Ecto neural progenitor cell (in vitro differentiated cells): Measurements from ENCODE around the gene ARSB.

Experiments used
- DNase-seq: peaks from one replicate; pipeline ENCODE4 v3.0.0-alpha.2; 2018; ENCODE audit warnings: low spot score

ARSB gene

GRCh38 chr5:78985116-78985724 lies at the start of gene ARSB:
Gene ARSB, minus strand, starts transcription at chr5:78985310. Its CDS starts 62 bp downstream, at chr5:78985248.
- no peak for DNase-seq

DNA sequence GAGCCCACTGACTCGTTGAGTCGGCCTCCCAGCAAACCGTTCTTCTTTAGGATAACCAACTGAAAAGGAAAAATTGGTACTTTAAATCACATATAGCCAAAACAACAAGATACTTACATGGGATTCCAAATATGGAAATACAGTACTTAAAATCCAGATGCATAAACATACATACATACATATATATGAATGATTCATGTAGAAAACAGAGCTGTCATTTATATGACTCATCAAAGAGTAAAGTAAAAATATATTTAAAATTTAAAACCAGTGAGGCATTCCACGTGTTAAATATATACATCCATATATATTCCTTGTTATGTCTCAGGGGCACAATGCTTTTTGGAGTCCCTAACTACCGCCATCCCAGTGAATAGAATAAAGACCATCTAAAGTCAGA lies 47.7 kb upstream of the ARSB start:
- no peak for DNase-seq

DNA sequence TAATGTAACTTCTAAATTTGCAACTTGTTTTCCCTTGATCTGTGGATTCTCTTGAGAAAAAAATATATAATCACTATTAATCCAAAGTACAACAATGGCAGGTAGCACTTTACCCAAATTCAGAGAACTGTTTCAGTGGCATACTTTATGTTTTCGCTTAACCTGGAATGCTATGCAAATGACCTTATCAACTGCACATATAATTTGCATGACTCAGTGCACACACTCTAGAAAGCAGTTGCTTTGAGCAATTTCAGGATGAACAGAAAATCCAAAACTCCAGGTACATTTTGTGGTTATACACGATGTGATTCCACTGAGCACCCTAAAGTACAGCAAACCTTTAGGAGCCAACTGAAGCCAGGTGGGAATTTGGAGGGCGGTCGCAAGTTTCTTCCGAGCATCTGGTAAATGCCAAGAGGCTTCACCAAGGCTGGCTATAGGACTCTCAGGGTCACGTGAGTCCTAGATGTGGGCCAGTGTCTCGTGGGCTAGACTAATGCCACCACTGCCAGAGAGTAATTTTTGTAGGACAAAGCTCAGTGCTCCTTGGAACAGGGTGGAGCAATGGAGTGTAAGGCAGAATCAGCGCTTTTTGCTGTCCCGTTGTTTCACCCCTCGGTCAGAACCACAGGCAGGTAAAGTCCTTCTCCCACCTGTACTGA lies 47.1 kb upstream of the ARSB start:
- no peak for DNase-seq

DNA sequence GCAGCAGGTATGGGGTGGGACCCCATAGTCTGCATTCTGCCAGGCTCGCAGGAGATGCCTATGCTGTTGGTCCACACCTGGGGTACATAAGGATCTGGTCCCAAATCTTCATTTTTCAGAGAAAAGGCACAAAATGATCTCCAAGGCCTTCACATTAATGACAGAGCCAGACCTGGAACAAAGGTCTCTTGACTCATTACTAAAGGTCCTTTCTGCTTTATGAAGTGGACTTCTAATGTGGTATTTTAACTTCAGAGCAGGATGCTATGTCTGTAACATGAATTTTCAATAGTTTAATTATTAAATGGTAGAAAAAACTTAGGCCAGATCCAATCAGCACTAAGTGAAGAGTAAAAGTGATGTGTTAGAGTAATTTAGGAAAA lies 46.4 kb upstream of the ARSB start:
- DNase-seq: no peak

DNA sequence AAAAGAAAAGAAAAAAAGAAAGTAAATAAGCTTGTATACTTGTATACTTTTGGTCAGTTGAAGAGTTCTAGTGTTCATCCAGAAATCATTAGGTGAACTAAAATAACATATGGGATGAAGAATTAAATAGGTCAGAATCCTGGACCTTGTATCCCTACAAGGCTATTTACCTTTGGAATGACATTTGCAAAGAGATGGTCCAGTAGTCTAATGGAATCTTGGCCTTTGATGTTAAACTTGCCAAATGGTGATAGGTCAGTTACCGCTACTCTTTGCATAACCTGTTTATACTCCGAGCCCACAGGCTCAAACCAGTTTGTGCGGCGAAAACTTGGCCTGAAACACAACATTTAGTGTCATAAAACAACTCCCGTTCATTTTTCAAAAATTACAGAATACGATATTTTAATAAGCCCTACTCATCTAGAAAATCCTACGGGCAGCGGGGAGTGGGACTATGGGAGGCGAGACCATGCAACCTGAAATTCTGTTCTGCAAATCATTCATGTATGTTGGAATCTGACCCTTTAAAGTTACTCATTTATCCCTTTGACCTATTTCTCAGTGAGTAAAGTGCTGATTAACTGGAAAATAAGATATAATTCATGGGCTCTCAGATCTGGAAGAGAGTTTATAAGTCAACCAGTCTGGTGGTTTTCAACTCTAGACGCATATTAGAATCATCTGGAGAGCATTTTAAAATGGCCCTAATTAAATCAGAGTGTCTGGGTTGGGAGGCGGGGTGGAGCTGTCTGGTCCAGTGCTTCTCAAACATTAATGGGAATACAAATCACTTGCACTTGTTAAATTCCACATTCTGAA lies 45.8 kb upstream of the ARSB start:
- no peak for DNase-seq

DNA sequence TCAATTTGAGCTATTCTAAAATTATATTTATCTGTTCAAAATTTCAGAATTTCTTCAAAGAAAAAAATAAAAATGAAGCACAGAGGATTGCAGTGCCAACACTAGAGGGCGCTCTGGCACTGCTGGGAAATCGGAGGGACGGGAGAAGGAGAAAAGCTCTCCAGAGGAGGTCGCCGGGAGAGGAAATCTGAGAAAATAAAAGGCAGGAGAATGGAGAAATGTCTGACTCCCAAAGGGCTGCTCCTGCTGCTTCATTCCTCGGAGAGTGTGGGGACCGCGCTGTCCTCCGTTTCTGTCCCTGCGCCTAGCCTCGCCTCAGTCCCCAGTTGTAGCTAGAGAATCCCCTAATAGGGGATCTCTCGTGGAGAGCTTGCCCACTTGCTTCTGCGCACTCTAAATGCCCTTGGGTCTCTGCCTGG lies 40.0 kb upstream of the ARSB start:
- peak; percentile 74 for DNase-seq

- DNase-seq: no peak
These were observed 38.8 kb upstream of the ARSB start for GRCh38 chr5:79023947-79024346.

GRCh38 chr5:79023348-79023747 lies 38.2 kb upstream of the ARSB start:
- DNase-seq: no peak

DNA sequence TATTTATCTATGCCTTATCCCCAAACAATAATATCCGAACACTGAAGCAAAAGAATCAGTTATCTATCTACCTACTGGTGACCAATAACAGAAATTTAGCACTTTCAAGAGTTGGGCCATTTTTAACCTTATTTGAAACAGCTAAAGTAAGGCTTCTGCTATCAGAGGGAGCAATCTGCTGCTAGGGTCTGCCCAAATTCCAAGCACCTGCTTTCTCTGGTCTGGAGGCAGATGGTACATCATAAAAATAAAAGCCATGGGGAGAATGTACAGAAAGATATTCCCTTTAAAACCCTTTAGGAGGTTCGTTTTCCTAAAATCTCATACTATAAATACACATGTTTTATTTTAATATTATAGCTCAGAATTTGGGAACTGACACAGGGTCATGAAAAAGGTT lies 37.7 kb upstream of the ARSB start:
- no peak for DNase-seq

DNA sequence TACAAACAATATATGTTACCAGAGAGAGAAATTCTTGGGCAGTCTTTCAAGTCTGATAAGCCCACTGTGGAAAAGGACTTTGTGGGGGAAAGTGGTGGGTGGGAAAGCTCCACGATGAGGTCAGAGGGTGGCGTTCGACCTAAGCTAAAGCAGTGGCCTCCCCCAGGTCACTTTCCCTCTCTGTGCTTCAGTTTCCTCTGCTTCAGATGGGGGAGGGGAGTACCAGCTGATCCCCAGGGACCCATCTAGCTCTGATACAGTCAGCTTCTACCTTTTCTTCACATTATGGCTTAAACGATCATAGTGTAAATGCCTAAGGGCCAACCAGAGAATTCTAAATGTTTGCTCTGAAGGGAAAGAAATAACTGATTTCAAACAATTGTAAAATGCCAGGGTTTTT lies 36.6 kb upstream of the ARSB start:
- DNase-seq: no peak

DNA sequence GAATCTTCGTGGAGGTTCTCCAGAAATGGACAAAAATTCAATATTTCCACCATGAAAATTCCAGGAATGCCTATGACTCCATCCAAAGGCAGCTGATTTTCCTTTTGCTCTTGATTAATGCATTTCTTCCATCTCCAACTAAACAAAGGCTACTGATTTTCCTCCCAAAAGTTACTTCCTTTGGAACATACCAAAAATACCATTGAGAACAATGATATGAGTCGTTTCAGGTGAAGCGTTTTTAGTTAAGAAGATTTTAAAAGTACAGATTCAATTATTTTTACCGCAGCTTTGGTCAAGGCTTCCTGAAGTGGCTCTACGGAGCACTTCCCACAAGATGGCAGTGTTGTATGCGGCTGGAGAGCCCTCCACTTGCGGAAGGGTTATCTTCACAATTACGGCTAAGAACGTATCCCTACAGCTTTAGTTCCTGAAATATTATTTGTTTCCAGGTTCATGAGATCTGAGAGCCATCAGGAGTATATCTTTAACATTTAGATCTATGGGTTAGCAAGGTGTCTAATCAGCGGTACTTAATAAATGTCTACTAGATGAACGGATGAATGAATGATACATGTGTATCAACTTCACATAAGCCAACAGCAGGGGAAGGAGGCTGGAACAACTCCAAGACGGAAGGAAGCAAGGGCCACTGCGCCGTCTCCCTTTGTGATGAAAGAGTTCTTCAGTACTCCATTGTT lies 35.9 kb upstream of the ARSB start:
- DNase-seq: peak; percentile 67

DNA sequence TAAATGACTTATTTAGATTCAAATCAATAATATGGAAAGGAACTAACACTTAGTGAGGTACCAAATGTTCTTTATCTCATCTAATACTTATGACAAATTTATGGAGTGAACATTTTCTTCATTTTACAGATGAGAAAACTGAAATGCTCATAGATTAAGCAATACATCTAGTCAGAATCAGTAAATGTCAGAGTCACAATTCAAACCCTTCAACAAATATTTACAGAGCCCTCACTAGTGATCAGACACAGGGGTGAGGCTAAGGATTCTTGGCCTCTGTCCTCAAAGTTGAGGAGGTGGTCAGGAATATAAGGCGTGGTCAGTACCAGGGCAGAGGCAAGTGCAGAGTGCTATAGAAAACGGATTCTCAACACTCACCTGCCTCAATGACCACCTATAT lies 29.5 kb upstream of the ARSB start:
- no peak for DNase-seq

- DNase-seq: no peak
These were observed 26.8 kb upstream of the ARSB start for GRCh38 chr5:79011869-79012268.

DNA sequence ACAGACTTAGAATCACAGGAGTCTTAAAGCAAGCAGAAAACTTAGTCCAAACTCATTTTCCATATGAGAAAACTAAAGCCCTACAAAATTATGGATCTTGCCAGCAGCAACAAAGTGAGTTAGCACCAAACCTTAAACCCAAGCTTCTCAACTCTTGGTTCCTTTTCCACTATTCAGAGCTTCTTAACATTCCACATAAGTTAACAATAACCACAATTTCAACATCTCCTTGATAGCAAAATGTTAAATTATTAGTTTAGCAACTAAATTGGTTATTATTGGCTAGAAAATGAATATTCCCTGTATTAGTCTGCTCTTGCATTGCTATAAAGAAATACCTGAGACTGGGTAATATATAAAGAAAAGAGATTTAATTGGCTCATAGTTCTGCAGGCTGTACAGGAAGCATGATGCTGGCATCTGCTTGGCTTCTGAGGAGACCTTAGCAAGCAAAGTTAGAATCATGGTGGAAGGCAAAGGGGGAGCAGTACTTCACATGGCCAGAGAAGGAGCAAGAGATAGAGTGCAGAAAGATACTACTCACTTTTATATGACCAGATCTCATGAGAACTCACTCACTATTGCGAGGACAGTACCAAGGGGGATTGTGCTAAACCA lies 26.2 kb upstream of the ARSB start:
- DNase-seq: no peak

- no peak for DNase-seq
These were observed 23.3 kb upstream of the ARSB start for GRCh38 chr5:79008362-79008761.

GRCh38 chr5:79007872-79008271 lies 22.8 kb upstream of the ARSB start:
- DNase-seq: no peak

DNA sequence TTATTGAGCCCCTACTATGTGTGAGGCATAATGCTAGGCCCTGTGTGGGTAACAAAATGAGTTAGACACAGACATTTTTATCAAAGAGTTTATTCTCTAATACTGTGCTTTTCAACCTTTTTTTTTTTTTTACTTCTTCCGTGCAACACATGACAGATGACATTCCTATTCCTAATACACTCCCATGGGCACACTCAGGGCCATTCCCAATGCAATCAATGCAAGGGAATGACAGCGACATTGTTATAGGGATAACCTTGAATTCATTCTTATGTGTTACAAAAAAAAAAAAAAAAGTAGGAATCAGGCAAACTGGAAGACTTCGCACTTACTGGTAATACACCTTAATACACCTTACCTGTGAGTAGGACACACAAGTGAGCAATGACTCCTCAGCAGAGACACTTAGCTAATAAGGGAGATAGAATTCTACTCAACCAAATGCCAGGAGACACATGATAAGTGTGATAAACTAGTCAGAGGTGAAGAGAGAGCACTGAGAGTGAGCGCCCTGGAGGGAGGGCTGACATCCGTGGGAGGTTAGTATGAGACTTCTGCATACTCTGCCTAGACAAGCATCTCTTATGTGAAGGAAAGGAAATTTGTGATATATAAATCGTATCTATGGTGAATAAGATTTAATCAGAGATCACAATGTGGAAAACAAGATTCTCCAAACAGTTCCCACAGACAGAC lies 21.0 kb upstream of the ARSB start:
- no peak for DNase-seq

DNA sequence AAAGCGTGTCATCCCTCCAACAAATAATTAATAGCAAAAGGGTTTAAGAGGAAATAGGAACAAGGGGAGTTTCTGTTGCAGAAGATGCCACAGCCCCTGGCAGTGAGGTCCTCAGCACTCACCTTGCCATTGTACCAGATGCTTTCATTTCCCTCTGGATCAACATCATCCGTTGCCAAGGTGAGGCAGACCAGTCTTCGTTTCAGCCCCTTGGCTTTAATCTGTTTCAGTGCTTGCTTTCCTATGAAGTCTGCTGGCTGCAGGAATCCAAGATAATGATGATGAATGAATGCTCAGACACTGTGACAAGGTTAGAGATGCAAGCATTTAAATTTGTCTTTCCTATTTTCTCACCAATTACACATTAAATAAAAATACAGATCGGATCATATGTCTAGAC lies 20.0 kb upstream of the ARSB start:
- no peak for DNase-seq

- no peak for DNase-seq
These were observed 17.3 kb upstream of the ARSB start for GRCh38 chr5:79002374-79002773.

DNA sequence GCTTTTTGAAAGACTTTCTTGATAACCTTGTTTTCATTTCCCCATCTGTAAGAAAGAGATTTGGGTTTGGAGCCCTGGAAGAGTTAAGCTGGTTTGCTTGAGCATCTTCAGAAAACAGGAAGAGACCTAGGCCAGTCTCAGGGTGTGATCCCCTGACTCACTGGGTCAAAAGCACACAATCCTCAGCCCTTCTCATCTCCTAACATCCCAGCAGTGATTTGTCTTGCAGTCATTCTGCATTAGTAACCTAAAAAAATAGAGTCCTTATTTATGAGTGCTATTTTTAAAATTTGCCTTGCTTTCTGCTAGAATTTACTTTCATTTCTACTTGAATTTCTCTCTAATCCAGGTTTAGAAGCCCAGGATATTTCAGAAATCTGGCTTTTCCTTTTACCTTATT lies 16.4 kb upstream of the ARSB start:
- no peak for DNase-seq

GRCh38 chr5:78997090-78997489 lies 12.0 kb upstream of the ARSB start:
- no peak for DNase-seq
